ENCODE results near the gene MFN1.
"Not testable (repeated sequence)": the region's sequence is repeated elsewhere in the genome, so short reads cannot be mapped to it uniquely, and the experiment has no call there.

MFN1 gene

GRCh38 chr3:179347345-179348194, at the start of gene MFN1:
Gene MFN1, plus strand, starts transcription at chr3:179347709. Its CDS starts 1,143 bp downstream, at chr3:179348852.
- peak; percentile 78 for DNase-seq (ENCODE audit: low read depth)

- DNase-seq (ENCODE audit: low read depth) = no peak
Observed at GRCh38 chr3:179297971-179298725, 49.4 kb upstream of the MFN1 start.

- no peak for DNase-seq (ENCODE audit: low read depth)
Observed at GRCh38 chr3:179299316-179299715, 48.2 kb upstream of the MFN1 start.

GRCh38 chr3:179299999-179300613, 47.4 kb upstream of the MFN1 start:
- DNase-seq (ENCODE audit: low read depth) = no peak

GRCh38 chr3:179301645-179302044, 45.9 kb upstream of the MFN1 start:
- no peak for DNase-seq (ENCODE audit: low read depth)

GRCh38 chr3:179302111-179302510, 45.4 kb upstream of the MFN1 start:
- no peak for DNase-seq (ENCODE audit: low read depth)

- DNase-seq (ENCODE audit: low read depth) = no peak
Observed at GRCh38 chr3:179304605-179305004, 42.9 kb upstream of the MFN1 start.

- not testable (repeated sequence) for DNase-seq (ENCODE audit: low read depth)
Observed at GRCh38 chr3:179307362-179307761, 40.1 kb upstream of the MFN1 start.

GRCh38 chr3:179308001-179308400, 39.5 kb upstream of the MFN1 start:
- no peak for DNase-seq (ENCODE audit: low read depth)

GRCh38 chr3:179309225-179310078, 38.1 kb upstream of the MFN1 start:
- DNase-seq (ENCODE audit: low read depth) = no peak

- DNase-seq (ENCODE audit: low read depth) = no peak
Observed at GRCh38 chr3:179318876-179319275, 28.6 kb upstream of the MFN1 start.

- DNase-seq (ENCODE audit: low read depth) = no peak
Observed at GRCh38 chr3:179321668-179322285, 25.7 kb upstream of the MFN1 start.

GRCh38 chr3:179322286-179323196, 25.0 kb upstream of the MFN1 start, which contains the start of gene ZNF639:
Gene ZNF639, plus strand, starts transcription at chr3:179323031. Its CDS starts 5,263 bp downstream, at chr3:179328294.
- DNase-seq (ENCODE audit: low read depth) = peak; percentile 81

- peak; percentile 41 for DNase-seq (ENCODE audit: low read depth)
Observed at GRCh38 chr3:179323197-179324110, 24.1 kb upstream of the MFN1 start.

GRCh38 chr3:179324270-179324754, 23.2 kb upstream of the MFN1 start:
- DNase-seq (ENCODE audit: low read depth) = no peak

GRCh38 chr3:179330438-179330837, 17.1 kb upstream of the MFN1 start:
- no peak for DNase-seq (ENCODE audit: low read depth)

GRCh38 chr3:179332240-179332639, 15.3 kb upstream of the MFN1 start:
- DNase-seq (ENCODE audit: low read depth) = no peak

- DNase-seq (ENCODE audit: low read depth) = no peak
Observed at GRCh38 chr3:179333084-179333483, 14.4 kb upstream of the MFN1 start.

Measured in activated T-helper 9 cell treated with anti-CD3 and anti-CD28 coated beads, Interleukin-2, amount 50 U/mL, for 16 hours (primary cell).